ENCODE measurements around the gene DENND4C.
A peak's percentile ranks its signal among the peaks of the same experiment; 100 is the strongest.
"Not testable (repeated sequence)": the region's sequence is repeated elsewhere in the genome, so short reads cannot be mapped to it uniquely, and the experiment has no call there.

The DENND4C gene

GRCh38 chr9:19230355-19231125 lies at the start of gene DENND4C:
Gene DENND4C, plus strand, starts transcription at chr9:19230693. Its CDS starts 45,482 bp downstream, at chr9:19276175.
- H3K27me3 Mint-ChIP-seq: no peaks in the 10 kb centered on the region
- H3K4me3 Mint-ChIP-seq: no peak within 1 kb of the TSS
- H3K9me3 Mint-ChIP-seq: no peaks in the 10 kb centered on the region
- no peaks in the 10 kb centered on the region for H3K36me3 Mint-ChIP-seq (ENCODE audit: low read depth)
- DNase-seq: peak; percentile 84
- H3K4me1 Mint-ChIP-seq (ENCODE audit: low read depth): peaks cover 17% of the 10 kb centered on the region
- peak within 1 kb of the TSS; percentile 39 for H3K27ac Mint-ChIP-seq

GRCh38 chr9:19180991-19181390 lies 49.5 kb upstream of the DENND4C start:
- no peak for DNase-seq
- peaks cover 37% of the 10 kb centered on the region for H3K4me1 Mint-ChIP-seq (ENCODE audit: low read depth)

DNA sequence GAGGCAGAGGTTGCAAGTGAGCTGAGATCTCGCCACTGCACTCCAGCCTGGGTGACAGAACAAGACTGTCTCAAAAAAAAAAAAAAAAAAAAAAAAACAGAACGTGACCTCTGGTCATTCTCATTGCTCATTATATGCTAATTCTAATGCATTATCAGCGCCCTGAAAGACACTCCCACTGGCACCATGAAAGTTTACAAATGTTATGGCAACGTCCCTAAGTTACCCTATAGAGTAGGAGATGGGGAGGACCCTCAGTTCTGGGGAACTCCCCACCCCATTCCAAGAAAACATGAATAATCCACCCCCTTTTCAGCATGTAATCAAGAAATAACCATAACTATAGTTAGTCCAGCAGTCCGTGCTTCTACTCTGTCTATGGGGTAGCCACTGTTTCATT lies 48.9 kb upstream of the DENND4C start:
- H3K36me3 Mint-ChIP-seq (ENCODE audit: low read depth): no peaks in the 10 kb centered on the region
- DNase-seq: no peak
- no peak overlapping the region for H3K27ac Mint-ChIP-seq
- H3K27me3 Mint-ChIP-seq: no peaks in the 10 kb centered on the region
- H3K9me3 Mint-ChIP-seq: no peaks in the 10 kb centered on the region
- peaks cover 42% of the 10 kb centered on the region for H3K4me1 Mint-ChIP-seq (ENCODE audit: low read depth)
- H3K4me3 Mint-ChIP-seq: no peak overlapping the region

More at GRCh38 chr9:19180991-19181390, 49.5 kb upstream of the DENND4C start:
- H3K36me3 Mint-ChIP-seq (ENCODE audit: low read depth): no peaks in the 10 kb centered on the region
- no peaks in the 10 kb centered on the region for H3K27me3 Mint-ChIP-seq
- no peak overlapping the region for H3K4me3 Mint-ChIP-seq
- H3K27ac Mint-ChIP-seq: no peak overlapping the region
- no peaks in the 10 kb centered on the region for H3K9me3 Mint-ChIP-seq

DNA sequence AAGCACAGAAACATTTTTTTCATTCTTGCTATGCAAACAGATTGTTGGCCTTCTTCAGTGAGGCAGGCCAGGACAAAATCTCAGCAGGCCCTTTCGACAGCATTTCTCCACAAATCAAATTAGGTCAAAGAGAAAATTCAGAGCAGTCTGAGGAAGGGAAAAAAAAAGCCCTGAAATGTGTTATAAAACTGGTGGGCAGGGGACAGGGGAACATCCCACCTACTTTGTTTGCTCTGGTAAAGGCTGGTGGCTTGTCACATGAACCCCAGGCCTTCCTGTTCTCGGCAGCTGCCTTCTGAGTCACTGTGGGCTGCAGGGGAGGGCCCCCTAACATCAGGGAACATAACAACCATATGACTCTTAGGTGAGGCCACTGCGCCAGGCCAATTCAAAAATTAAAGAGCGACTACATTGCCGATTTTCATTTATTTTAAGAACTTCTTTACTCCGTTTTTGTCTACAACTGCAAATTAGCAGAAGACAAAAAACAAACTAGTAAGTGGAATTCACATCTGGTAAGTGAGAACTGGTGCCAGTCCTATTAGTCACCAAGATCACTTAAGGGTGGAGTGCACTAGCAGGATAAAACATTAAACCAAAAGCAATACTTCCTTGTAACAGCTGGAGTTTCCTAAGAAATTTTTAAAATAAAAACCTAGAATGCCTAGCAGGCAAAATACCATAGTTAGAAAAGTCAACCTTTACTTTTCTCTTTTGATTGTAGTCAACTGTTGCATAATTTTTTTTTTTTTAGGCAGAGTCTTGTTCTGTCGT lies 46.2 kb upstream of the DENND4C start:
- Mint-ChIP-seq H3K9me3 (no peaks in the 10 kb centered on the region), H3K4me1 (ENCODE audit: low read depth) (peaks cover 42% of the 10 kb centered on the region), H3K4me3 (peak overlapping the region; percentile 69), H3K36me3 (ENCODE audit: low read depth) (no peaks in the 10 kb centered on the region), H3K27ac (peak overlapping the region; percentile 94), H3K27me3 (no peaks in the 10 kb centered on the region)
- DNase-seq: peak; percentile 79

- Mint-ChIP-seq H3K9me3 (no peaks in the 10 kb centered on the region), H3K4me3 (no peak overlapping the region), H3K27me3 (no peaks in the 10 kb centered on the region), H3K27ac (no peak overlapping the region), H3K4me1 (ENCODE audit: low read depth) (peaks cover 42% of the 10 kb centered on the region), H3K36me3 (ENCODE audit: low read depth) (no peaks in the 10 kb centered on the region)
- no peak for DNase-seq
These were observed 45.3 kb upstream of the DENND4C start for GRCh38 chr9:19185191-19185590.

DNA sequence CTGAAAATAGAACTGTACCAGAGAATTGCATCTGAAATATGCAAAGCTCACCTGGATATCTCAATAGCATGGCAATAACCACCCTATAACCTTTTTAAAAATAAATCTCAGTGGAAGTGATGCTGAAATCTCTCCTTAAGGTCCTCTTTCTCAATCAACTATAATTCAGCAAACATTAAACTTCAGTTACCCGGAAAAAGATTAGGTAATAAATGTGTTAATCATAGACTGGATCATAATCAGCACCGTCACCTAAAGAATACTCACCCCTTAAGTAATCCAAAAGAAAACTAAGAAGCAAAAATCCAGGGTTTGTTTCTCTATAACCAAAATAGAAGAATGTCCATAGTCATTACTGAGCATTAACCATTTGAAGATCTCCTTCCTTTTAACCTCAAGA lies 44.3 kb upstream of the DENND4C start:
- H3K9me3 Mint-ChIP-seq: no peaks in the 10 kb centered on the region
- H3K36me3 Mint-ChIP-seq (ENCODE audit: low read depth): no peaks in the 10 kb centered on the region
- no peaks in the 10 kb centered on the region for H3K27me3 Mint-ChIP-seq
- no peak overlapping the region for H3K4me3 Mint-ChIP-seq
- H3K4me1 Mint-ChIP-seq (ENCODE audit: low read depth): peaks cover 38% of the 10 kb centered on the region
- no peak overlapping the region for H3K27ac Mint-ChIP-seq
- DNase-seq: no peak

GRCh38 chr9:19188771-19189170 lies 41.7 kb upstream of the DENND4C start:
- H3K27ac Mint-ChIP-seq: no peak overlapping the region
- H3K9me3 Mint-ChIP-seq: no peaks in the 10 kb centered on the region
- H3K4me3 Mint-ChIP-seq: no peak overlapping the region
- peaks cover 19% of the 10 kb centered on the region for H3K4me1 Mint-ChIP-seq (ENCODE audit: low read depth)
- H3K27me3 Mint-ChIP-seq: no peaks in the 10 kb centered on the region
- no peak for DNase-seq
- H3K36me3 Mint-ChIP-seq (ENCODE audit: low read depth): no peaks in the 10 kb centered on the region

DNA sequence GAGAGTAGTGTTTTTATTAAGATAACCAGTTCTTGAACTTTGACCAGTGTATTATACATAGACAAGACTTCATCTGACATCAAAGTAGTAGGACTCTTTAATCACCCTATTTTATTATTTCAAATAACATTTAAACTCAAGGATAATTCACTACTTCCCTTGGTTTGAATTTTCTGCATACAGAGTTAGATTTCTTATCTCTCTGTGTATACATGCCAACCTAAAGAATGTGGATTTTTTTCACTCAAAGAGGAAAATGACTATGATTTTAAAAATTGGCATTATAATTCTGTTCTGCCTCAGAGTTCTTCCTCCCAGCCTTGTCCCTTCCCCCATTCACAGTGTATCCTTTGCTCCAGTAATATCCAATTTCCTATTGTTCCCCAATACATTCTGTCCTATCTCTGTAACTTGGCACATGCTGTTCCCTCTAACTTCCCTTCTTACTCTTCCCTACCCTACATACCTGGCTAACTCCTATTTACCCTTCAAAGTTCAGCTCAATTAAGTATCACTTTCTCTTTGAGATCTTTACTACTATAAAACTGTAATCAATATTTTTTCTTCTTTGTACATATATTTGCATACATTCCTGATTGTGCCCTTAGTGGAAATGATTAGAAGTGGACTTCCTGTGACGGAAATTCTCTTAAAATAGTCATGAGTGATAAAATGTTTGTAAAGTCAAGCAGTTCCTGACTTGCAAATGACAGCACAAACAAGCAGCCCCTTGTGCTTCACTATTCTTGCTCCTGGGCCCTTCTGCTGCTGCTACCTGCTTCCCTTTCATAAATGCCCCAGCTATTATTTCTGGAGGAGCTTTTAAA lies 38.1 kb upstream of the DENND4C start:
- Mint-ChIP-seq H3K9me3 (no peaks in the 10 kb centered on the region), H3K4me1 (ENCODE audit: low read depth) (no peaks in the 10 kb centered on the region), H3K27me3 (no peaks in the 10 kb centered on the region), H3K36me3 (ENCODE audit: low read depth) (no peaks in the 10 kb centered on the region), H3K27ac (no peak overlapping the region), H3K4me3 (no peak overlapping the region)
- no peak for DNase-seq

DNA sequence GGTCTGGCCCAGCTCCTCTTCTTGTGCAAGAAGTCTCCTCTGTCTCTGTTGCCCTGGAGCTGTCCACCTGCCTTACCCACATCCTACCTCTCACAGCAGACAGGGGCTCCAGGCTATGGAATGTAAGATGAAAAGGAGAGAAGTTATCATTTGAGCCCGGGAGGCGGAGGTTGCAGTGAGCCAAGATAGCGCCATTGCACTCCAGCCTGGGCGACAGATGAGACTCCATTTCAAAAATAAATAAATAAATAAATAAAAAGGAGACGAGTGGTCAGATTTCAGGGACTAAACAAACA lies 37.5 kb upstream of the DENND4C start:
- no peak for DNase-seq
- no peaks in the 10 kb centered on the region for H3K36me3 Mint-ChIP-seq (ENCODE audit: low read depth)
- no peaks in the 10 kb centered on the region for H3K4me1 Mint-ChIP-seq (ENCODE audit: low read depth)
- H3K4me3 Mint-ChIP-seq: no peak overlapping the region
- H3K9me3 Mint-ChIP-seq: no peaks in the 10 kb centered on the region
- no peak overlapping the region for H3K27ac Mint-ChIP-seq
- H3K27me3 Mint-ChIP-seq: no peaks in the 10 kb centered on the region

DNA sequence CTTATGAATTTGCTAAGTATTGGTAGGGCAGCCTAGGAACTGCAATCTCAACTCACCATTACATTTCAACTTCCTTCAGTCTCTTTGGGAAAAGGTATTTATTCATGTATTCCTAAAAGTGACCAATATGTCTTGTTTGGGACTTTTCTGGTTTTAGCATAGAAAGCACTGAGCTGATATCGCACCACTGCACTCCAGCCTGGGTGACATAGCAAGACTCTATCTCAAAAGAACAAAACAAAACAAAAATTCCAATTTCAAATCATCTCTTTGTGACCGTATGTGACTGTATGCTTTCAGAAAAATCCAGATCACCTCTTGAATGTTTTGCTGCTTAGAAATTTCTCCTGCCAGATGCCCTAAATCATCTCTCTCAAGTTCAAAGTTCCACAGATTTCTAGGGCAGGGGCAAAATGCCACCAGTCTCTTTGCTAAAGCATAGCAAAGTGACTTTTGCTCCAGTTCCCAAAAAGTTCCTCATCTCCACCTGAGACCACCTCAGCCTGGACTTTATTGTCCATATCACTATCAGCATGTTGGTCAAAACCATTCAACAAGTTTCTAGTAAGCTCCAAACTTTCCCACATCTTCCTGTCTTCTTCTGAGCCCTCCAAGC lies 37.0 kb upstream of the DENND4C start:
- H3K9me3 Mint-ChIP-seq; H3K4me1 Mint-ChIP-seq (ENCODE audit: low read depth): not testable (repeated sequence)

DNA sequence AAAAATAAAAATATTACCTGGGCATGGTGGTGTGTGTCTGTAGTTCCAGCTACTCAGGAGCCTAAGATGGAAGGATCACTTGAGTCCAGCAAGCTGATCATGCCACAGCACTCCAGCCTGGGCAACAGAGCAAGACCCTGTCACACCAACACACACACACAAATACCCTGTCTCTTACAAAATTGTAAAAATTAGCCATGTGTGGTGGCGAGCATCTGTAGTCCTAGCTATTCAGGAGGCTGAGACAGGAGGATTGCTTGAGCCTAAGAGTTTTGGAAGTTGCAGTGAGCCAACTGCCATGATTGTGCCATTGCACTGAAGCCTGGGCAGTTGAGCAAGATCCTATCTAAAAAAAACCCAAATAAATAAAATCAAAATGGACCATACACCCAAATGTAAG lies 32.1 kb upstream of the DENND4C start:
- Mint-ChIP-seq H3K4me3 (no peak overlapping the region), H3K36me3 (ENCODE audit: low read depth) (no peaks in the 10 kb centered on the region), H3K9me3 (no peaks in the 10 kb centered on the region), H3K27ac (no peak overlapping the region), H3K4me1 (ENCODE audit: low read depth) (peaks cover 5% of the 10 kb centered on the region), H3K27me3 (no peaks in the 10 kb centered on the region)
- no peak for DNase-seq

More for the DNA sequence above, 37.0 kb upstream of the DENND4C start:
- not testable (repeated sequence) for H3K27me3 Mint-ChIP-seq; H3K4me3 Mint-ChIP-seq; DNase-seq; H3K36me3 Mint-ChIP-seq (ENCODE audit: low read depth); H3K27ac Mint-ChIP-seq

DNA sequence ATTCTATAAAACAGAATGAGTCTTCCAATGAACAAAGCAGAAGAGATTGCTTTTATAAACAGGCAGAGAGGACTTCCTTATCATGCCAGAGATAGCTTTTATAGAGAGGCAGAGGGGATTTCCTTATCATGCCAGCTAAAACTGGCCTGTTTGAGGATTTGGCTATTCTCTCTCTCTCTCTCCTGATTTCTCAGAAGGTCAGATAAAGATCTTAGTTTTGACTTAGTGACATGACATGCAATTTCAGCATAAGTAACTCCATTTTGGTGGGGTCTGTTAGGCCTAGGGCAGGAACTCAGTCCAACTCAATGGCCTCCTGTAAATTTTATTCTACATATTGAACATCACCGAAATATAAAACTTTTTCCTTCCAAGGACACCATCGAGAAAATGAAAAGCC lies 31.5 kb upstream of the DENND4C start:
- Mint-ChIP-seq H3K9me3 (no peaks in the 10 kb centered on the region), H3K27ac (no peak overlapping the region), H3K27me3 (no peaks in the 10 kb centered on the region), H3K4me1 (ENCODE audit: low read depth) (peaks cover 5% of the 10 kb centered on the region), H3K36me3 (ENCODE audit: low read depth) (no peaks in the 10 kb centered on the region), H3K4me3 (no peak overlapping the region)
- no peak for DNase-seq

DNA sequence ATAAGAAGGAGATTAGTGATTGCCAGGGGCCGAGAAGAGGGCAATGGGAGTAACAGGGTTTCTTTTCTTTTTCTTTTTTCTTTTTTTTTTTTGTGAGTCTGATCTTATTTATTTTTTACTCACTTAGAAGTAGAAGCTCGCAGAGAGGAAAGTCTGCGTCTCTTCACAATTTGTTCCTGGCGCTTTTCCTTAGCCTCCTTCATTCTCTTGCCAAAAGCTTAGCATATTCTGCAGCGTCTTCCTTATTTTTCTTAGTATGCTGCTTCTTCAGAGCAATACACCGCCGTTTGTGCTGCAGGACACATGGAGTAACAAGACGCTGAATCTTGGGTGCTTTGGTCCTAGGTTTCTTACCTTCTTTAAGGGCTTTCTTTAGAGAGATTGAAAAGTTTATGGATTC lies 30.3 kb upstream of the DENND4C start:
- Mint-ChIP-seq H3K27me3 (no peaks in the 10 kb centered on the region), H3K36me3 (ENCODE audit: low read depth) (no peaks in the 10 kb centered on the region), H3K4me1 (ENCODE audit: low read depth) (peaks cover 5% of the 10 kb centered on the region), H3K27ac (no peak overlapping the region), H3K9me3 (no peaks in the 10 kb centered on the region), H3K4me3 (no peak overlapping the region)
- DNase-seq: no peak
